MV-4-11 (cell line): ENCODE measurements around the gene ACBD6.
"Not testable (repeated sequence)": the region's sequence is repeated elsewhere in the genome, so short reads cannot be mapped to it uniquely, and the experiment has no call there.

Experiments used
- DNase-seq: peaks from one replicate; lab custom pipeline; 2025; lab: John Stamatoyannopoulos, UW

ACBD6 gene, protein sequence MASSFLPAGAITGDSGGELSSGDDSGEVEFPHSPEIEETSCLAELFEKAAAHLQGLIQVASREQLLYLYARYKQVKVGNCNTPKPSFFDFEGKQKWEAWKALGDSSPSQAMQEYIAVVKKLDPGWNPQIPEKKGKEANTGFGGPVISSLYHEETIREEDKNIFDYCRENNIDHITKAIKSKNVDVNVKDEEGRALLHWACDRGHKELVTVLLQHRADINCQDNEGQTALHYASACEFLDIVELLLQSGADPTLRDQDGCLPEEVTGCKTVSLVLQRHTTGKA

GRCh38 chr1:180502361-180503279 is at the start of gene ACBD6:
Gene ACBD6 (minus strand): TSS chr1:180502577. CDS start chr1:180502266, 311 bp downstream.
- peak; percentile 86 for DNase-seq

DNA sequence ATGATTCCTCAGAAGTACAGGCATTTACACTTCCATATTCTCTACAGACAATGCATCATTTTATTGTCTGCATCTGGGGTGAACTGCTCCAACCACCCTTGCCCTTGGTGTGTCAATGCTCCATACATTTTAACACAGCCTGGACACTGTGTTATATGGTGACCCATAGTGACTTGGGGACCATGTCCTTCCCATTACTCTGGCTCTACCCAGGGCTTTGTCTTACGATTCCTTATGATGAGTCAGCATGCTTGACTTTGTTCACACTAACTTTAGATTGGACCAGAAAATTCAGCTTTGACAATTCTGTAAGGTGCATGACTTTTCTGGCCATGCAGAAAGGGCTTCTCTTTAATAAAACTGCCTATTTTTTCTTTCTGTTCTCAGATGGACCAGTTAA is 49.6 kb upstream of the ACBD6 start:
- DNase-seq: no peak

GRCh38 chr1:180550241-180550640 is 47.9 kb upstream of the ACBD6 start:
- no peak for DNase-seq

GRCh38 chr1:180549770-180550169 is 47.4 kb upstream of the ACBD6 start:
- DNase-seq: not testable (repeated sequence)

GRCh38 chr1:180548686-180549317 is 46.4 kb upstream of the ACBD6 start:
- DNase-seq: no peak

- no peak for DNase-seq
Measured at GRCh38 chr1:180545991-180546390, 43.6 kb upstream of the ACBD6 start.

DNA sequence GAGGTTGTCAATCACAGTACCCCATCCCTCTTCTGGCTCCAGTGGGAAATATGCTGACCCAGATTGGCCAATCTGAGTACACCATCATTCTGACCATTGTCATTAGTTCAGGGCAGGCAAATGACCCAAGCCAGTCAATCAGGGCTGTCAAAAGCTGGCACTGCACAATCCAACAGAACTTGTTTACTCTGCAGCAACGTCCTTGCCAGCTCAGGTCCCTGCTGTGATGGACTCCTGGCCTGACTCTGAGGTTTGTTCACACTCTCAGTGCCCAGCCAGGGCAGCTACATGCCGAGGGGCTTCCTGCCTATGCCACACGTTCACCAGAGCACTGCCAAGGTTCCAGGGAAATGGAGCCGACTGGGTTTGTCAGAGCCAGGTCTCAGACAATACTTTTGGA is 41.7 kb upstream of the ACBD6 start:
- no peak for DNase-seq

DNA sequence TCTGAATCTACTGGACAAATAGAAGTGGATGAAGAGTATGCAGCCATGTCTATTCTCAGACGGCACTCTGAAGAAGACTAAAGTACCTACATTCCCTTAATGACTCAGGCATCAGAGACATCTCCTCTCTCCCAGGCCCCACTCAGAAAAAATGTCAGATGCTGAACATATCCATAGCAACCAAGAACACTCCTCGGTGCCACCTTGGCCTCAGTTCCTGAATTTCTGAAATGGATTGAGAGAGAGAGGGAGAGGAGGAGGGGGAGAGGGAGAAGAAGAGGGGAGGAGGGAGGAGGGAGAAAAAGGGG is 40.4 kb upstream of the ACBD6 start:
- DNase-seq: no peak

GRCh38 chr1:180542113-180542837 is 39.9 kb upstream of the ACBD6 start:
- DNase-seq: no peak

DNA sequence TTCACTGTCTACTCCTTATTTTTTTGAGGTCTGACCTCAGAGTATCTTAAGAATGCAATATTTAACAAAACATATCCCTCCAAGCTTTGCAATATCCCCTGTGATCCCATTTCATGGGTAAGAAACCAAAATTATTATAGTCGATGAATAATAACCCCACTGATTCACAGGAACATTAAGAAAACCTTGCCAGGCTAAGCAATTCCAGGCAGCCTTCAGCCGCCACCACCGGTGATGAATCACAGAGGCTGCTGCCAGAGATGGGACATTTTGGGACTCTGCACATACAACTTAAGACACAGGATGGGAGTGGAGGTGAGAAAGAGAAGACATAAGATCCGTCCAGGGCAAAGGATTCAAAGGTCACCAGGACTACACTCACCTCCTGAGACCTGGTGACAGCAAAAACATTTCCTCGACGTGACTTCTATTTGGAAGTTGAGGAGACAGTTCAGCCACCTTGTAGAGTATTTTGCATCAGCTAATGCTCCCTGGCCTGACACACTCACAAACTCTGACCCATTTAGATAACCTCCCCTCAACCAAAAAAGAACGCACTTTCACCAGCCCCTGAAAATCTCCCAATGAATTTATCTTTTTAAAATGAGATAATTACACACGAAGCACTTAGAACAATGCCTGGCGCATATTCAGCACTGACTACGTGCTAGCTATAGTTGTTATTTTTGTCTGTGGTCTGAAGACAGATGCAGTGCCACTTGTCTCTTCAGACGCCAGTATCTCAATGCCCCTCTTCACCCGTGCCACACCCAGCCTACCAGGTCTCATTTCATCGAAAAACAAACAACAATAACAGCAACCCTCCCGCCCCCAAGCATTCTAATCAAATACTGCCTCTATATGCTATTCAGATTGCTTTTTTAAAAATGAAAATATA is 38.6 kb upstream of the ACBD6 start:
- DNase-seq: no peak

GRCh38 chr1:180539136-180539535 is 36.8 kb upstream of the ACBD6 start:
- no peak for DNase-seq

DNA sequence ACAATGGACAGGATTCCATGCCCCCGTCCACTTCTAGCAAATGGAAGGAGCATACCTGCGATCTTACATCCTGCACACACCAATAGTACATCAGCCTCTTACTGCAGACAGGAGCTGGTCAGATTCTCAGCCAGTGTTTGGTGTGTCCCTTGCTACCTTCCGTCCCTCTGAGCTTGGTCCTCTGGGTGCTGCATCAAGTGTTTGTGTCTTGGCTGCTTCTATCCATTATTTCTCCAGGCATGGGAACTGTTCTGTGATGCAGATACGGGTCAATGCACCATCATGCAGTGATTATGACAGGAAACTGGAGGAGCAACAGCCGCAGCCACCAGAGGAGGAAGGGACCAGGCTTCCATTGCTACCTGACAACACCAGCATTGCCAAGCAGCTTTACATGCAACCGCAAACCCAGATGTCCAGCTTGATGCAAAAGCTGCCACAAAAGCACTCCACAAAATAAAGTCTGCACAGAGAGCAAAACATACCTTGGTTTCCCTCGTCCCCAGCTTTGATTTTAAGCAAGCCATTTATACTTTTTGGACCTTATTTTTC is 34.5 kb upstream of the ACBD6 start:
- DNase-seq: no peak

DNA sequence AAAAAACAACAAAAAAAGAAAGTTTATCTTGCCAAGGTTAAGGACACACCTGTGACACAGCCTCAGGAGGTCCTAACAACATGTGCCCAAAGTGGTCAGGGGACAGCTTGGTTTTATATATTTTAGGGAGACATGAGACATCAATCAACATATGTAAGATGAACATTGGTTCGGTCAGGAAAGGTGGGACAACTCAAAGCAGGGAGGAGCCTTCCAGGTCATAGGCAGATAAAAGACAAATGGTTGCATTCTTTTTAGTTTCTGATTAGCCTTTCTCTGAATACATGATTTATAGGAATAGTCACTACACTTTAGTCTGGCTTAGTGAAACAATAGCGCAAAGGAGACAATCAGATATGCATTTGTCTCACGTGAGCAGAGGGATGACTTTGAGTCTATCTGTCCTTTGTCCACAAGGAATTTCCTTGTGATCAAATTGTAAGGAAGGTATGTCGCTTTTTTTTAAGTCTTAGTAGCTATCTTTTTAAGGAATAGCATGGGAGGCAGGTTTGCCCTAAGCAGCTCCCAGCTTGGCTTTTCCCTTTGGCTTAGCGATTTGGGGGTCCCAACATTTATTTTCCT is 33.1 kb upstream of the ACBD6 start:
- no peak for DNase-seq

DNA sequence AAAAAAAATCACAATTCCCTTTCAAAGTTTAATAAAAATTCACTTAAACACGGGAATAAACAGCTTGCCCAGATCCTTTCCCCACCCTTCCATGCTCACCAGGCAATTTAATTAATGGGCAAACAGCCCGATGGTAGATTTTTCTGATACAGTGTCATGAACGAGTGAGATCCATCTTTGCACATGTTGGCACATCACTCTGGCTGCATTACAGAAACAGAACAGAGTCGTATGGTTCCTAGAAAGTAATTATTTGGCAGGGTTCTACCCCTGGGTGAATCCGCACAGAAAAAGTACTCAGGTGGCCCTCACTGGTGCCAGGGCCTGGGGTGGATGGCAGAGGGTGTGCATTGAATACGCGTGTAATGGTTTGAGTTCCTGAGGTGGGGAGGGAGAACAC is 31.8 kb upstream of the ACBD6 start:
- DNase-seq: no peak

GRCh38 chr1:180533266-180533987 is 31.1 kb upstream of the ACBD6 start:
- peak; percentile 47 for DNase-seq

GRCh38 chr1:180532854-180533253 is 30.5 kb upstream of the ACBD6 start:
- DNase-seq: no peak

GRCh38 chr1:180530501-180530900 is 28.1 kb upstream of the ACBD6 start:
- DNase-seq: no peak

GRCh38 chr1:180528868-180529470 is 26.6 kb upstream of the ACBD6 start:
- DNase-seq: no peak

DNA sequence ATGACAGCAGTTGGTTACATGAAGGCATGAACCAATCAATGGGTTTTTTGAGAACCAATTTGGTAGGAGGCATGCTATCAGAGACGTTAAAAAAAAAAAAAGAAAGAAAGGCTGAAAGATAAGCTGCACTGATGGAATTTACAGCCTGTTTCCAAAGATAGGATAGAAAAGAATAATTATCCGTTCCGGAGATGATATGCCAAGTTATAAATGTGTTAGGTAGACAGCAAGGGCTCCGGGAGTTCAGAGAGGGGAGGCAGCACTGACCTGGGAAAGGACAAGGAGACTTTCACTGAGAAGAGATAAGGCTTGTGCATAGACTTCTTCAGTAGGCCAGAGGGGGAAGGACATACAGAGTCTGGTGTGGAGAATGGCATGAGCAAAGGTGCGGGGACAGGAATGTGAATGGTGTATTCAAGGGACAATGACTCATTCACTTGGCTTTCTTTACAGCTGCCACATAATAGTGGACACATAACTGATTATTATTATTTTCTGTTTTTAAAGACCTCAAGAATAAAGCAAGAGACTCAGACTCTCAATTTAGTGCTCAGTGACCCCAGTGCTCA is 24.8 kb upstream of the ACBD6 start:
- DNase-seq: no peak
